ENCODE data around the gene ZC3H7A. TPM values are rescaled to one million over a fixed set of nuclear protein-coding genes. Genes with fewer than 3 reads are reported as not detected.

Gene ZC3H7A
- total and polyA plus RNA-seq, 8 donors: 16.1 to 110 (median 53.4) TPM

DNA sequence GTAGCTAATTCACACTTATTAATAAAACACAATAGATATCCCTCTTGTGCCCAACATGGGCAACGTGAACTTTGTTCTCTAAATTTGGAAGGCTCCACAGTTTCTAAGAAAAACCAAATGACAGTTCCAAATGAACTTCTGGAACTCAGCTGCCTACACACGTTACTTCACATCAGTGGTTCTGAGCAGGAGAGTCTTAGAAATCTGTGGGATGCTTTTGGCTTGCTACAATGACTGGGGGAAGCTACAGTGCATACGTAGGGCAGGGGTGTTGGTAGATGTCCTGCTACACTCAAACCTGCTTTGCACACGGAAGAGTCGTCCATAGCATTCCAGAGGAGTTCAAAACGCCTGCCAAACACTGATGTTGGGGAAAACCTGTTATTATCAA is 62.4 kb downstream of the ZC3H7A start:
- DNase-seq: no peak
- intact Hi-C loops (cut with DNase I; ENCODE audit: low total_unique reads): no loop called here
- Histone ChIP-seq H3K27me3 (no peaks in the 10 kb centered on the region), H3K36me3 (peaks cover 47 to 77% (median 72%) of the 10 kb centered on the region in 4 donors), H3K9me3 (no peaks in the 10 kb centered on the region), H3K4me1 (peaks cover 67 to 100% (median 90%) of the 10 kb centered on the region in 4 donors), H3K4me3 (no peak overlapping the region), H3K27ac (peak overlapping the region in 3 of 5 donors; percentile 25 to 73 (median 44))
- TF ChIP-seq POLR2A (IDR thresholded peaks at IDR 0.05) (no peak), EP300 (IDR thresholded peaks at IDR 0.05) (no peak), POLR2AphosphoS5 (IDR thresholded peaks at IDR 0.05) (no peak)
- TF ChIP-seq, protein P1, sequence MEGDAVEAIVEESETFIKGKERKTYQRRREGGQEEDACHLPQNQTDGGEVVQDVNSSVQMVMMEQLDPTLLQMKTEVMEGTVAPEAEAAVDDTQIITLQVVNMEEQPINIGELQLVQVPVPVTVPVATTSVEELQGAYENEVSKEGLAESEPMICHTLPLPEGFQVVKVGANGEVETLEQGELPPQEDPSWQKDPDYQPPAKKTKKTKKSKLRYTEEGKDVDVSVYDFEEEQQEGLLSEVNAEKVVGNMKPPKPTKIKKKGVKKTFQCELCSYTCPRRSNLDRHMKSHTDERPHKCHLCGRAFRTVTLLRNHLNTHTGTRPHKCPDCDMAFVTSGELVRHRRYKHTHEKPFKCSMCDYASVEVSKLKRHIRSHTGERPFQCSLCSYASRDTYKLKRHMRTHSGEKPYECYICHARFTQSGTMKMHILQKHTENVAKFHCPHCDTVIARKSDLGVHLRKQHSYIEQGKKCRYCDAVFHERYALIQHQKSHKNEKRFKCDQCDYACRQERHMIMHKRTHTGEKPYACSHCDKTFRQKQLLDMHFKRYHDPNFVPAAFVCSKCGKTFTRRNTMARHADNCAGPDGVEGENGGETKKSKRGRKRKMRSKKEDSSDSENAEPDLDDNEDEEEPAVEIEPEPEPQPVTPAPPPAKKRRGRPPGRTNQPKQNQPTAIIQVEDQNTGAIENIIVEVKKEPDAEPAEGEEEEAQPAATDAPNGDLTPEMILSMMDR (IDR thresholded peaks at IDR 0.05): no peak
- WGBS, 5 donors: 29 to 42% (median 32%) methylated on average over 6 of the region's 6 CpGs

DNA sequence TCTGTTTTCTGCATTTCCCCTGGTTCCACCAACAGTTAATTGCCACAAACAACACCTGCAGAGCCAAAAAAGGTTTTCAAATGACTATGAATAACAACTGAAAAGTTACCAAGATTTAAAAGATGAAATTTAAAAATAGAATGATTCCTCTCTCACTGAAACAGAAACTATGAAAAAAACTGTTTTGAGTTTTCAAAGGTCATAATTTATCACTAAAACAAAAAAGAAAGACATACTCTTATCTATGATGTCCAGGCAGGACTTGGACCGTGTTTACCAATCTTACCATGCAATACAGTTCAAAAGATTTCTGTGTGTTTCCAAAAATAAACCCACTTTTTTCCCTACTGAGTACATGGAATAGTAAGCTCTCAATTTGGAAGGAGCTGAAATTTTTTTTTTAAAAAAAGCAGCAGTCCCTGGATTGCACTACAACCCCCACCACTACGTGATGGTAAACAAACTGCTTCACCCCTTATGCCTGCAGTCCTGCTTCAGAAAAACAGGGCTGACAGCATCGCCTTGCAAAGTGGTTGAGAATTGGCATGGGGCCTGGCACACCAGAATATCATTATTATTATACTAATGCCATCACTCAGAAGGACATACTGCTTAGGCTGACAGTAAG is 62.9 kb downstream of the ZC3H7A start:
- intact Hi-C loops (cut with DNase I; ENCODE audit: low total_unique reads): no loop called here

DNA sequence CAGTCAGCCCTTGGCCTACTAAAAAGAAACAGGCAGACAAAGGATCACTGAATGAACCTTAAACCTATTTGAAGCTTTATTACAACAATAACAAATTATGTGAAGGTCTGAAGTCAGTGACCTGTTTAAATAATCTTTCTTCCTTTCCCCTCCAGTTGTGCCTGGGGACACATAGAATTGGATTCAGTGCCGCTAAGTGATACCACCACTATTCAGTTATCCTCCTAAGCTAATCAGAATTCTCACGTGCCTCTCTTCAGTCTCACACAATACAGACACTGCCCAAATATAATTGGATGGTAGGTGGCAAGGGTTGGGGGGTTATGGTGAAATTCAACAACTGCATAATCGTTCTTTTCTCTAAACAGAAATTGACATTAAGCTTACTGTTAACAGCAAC is 65.8 kb downstream of the ZC3H7A start:
- no peak for DNase-seq
- no peak overlapping the region for H3K4me3 ChIP-seq
- H3K27ac ChIP-seq: peak overlapping the region in 2 of 5 donors; percentile 38 to 52
- TF ChIP-seq POLR2A (IDR thresholded peaks at IDR 0.05): no peak
- TF ChIP-seq EP300 (IDR thresholded peaks at IDR 0.05): no peak
- TF ChIP-seq, protein P1 (IDR thresholded peaks at IDR 0.05): no peak
- no peak for TF ChIP-seq POLR2AphosphoS5 (IDR thresholded peaks at IDR 0.05)
- peaks cover 51 to 97% (median 74%) of the 10 kb centered on the region in 4 donors for H3K4me1 ChIP-seq
- 51 to 60% (median 54%) methylated on average over 3 of the region's 3 CpGs for WGBS, 5 donors
- peaks cover 42 to 88% (median 84%) of the 10 kb centered on the region in 4 donors for H3K36me3 ChIP-seq
- H3K9me3 ChIP-seq: no peaks in the 10 kb centered on the region
- intact Hi-C loops (cut with DNase I; ENCODE audit: low total_unique reads): no loop called here
- no peaks in the 10 kb centered on the region for H3K27me3 ChIP-seq

More for the DNA sequence above, 62.9 kb downstream of the ZC3H7A start:
- Histone ChIP-seq H3K4me1 (peaks cover 64 to 100% (median 87%) of the 10 kb centered on the region in 4 donors), H3K9me3 (no peaks in the 10 kb centered on the region), H3K27me3 (no peaks in the 10 kb centered on the region), H3K4me3 (no peak overlapping the region), H3K36me3 (peaks cover 47 to 82% (median 77%) of the 10 kb centered on the region in 4 donors), H3K27ac (peak overlapping the region in 3 of 5 donors; percentile 25 to 73 (median 62))
- TF ChIP-seq, protein P1 (IDR thresholded peaks at IDR 0.05): no peak
- no peak for TF ChIP-seq POLR2A (IDR thresholded peaks at IDR 0.05)
- TF ChIP-seq EP300 (IDR thresholded peaks at IDR 0.05): no peak
- TF ChIP-seq POLR2AphosphoS5 (IDR thresholded peaks at IDR 0.05): no peak
- DNase-seq: no peak
- WGBS, 5 donors: 16 to 37% (median 24%) methylated on average over 3 of the region's 3 CpGs

DNA sequence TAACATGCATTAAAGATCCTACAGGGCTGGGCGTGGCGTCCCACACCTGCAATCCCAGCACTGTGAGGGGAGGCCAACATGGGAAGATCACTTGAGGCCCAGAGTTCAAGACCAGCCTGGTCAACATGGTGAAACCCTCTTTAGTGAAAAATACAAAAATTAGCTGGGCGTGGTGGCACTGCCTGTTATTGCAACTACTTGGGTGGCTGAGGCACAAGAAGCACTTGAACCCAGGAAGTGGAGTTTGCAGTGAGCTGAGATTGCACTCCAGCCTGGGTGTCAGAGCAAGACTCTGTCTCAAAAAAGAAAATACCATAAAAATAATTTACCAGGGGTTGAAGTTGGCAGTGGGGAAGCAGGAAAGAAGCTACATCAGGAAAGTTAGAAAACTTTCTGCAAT is 67.3 kb downstream of the ZC3H7A start:
- no peaks in the 10 kb centered on the region for H3K9me3 ChIP-seq
- WGBS, 5 donors: 93 to 100% (median 97%) methylated on average over 3 of the region's 3 CpGs
- intact Hi-C loops (cut with DNase I; ENCODE audit: low total_unique reads): no loop called here
- TF ChIP-seq, protein P1 (IDR thresholded peaks at IDR 0.05): no peak
- TF ChIP-seq POLR2AphosphoS5 (IDR thresholded peaks at IDR 0.05): no peak
- no peak for TF ChIP-seq EP300 (IDR thresholded peaks at IDR 0.05)
- no peak for TF ChIP-seq POLR2A (IDR thresholded peaks at IDR 0.05)
- no peaks in the 10 kb centered on the region for H3K27me3 ChIP-seq
- H3K4me1 ChIP-seq: peaks cover 58 to 97% (median 77%) of the 10 kb centered on the region in 4 donors
- H3K27ac ChIP-seq: peak overlapping the region in 1 of 5 donors; percentile 38
- DNase-seq: no peak
- no peak overlapping the region for H3K4me3 ChIP-seq
- peaks cover 42 to 88% (median 80%) of the 10 kb centered on the region in 4 donors for H3K36me3 ChIP-seq

Measured in stomach (tissue), 9 donors.